GM19099 (cell line): Measurements from ENCODE around the gene ISOC2.

Source experiments
- POLR2A ChIP-seq: IDR thresholded peaks from 3 replicates; pipeline ENCODE4 v1.6.1; 2011; ENCODE audit warnings: low read depth; ENCODE audit not compliant: insufficient read length; ENCODE audit errors: extremely low read depth

The ISOC2 gene

DNA sequence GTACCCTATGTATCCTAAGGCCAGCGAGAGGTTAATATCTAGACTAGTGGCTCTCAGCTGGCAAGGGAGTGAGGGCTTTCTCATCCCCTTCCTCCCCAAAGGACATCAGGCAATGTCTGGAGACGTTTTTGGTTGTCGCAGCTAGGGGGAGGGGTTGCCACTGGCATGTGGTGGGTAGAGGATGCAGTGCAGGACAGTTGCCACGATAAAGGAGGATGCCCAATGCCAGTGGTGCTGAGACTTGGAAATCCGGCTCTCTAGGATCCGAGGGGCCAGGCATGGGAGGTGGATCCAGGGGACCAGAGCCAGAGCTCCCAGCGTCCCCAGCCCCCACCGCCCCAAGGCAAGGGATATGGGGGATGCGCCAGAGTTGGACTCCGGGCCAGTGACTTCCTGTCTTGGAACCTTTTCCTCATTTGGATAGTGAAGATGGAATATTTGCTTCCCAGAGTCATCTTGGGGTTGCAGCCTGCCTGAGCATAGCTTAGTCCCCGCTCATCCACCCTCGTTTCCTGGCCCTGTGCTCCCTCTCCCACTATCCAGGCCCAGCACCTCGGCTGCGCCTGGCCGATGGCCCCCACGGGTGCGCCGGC lies 31.7 kb upstream of the ISOC2 start:
- no peak for TF ChIP-seq POLR2A

DNA sequence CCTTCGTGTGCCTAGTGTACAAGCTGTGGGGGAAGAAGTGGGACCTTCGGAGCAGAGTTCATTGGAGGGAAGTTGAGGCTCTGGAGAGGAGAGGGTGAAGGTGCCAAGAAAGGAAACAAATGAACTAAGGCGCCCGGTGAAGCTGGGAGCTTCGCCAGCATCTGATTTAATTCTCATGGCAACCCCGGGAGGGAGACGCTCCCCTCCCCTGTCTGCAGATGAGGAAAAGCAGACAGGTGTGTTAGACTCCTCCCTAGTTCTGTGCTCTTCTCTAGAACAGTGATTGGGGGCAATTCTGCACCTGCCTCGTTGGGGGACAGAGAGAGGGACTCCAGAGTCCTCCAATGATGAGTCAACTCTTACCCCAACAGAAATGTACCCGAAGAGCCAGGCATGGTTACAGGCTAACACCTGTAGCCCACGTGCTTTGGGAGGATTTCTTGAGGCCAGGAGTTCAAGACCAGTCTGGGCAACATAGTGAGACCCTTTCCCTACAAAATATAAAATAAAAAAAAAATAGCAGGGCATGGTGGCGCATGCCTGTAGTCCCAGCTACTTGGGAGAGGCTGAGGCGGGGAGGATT lies 31.0 kb upstream of the ISOC2 start:
- no peak for TF ChIP-seq POLR2A

DNA sequence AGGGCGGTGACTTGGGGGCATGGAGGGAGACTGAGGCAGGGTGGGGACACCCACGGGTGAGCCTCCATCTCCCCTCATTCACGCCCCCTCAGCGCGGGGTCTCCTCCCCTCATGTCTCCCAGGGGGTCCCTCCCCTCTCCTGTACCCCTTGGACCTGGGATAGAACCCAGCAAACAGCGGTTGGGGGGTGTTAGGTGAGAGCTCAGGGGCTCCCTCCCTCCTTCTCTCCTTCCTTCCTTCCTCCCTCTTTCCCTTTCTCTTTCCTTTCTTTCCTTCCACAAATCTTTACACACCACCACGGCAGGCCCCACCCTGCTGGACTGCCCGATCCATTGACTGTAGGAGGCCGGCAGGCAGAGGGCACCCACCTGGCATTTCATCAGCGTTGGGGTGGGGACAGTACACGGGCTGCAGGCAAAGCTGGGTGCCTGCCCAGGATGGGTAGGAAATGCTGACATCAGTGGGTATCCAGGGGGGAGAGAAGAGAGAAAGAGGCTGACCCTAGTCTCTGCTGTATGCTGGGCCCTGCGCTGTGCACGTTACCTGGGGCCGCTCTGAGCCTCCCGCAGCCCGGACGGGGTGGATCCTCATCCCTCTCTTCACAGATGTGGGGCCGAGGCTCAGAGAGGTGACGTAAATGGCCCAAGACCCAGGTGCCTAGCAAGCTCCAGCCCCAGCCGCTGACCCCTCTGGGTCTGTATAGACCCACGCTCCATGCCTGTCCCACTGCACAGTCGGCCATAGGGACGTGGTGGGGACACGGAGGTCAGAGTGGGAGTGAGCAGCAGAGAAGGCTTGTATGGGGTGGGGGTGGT lies 30.3 kb upstream of the ISOC2 start:
- no peak for TF ChIP-seq POLR2A

DNA sequence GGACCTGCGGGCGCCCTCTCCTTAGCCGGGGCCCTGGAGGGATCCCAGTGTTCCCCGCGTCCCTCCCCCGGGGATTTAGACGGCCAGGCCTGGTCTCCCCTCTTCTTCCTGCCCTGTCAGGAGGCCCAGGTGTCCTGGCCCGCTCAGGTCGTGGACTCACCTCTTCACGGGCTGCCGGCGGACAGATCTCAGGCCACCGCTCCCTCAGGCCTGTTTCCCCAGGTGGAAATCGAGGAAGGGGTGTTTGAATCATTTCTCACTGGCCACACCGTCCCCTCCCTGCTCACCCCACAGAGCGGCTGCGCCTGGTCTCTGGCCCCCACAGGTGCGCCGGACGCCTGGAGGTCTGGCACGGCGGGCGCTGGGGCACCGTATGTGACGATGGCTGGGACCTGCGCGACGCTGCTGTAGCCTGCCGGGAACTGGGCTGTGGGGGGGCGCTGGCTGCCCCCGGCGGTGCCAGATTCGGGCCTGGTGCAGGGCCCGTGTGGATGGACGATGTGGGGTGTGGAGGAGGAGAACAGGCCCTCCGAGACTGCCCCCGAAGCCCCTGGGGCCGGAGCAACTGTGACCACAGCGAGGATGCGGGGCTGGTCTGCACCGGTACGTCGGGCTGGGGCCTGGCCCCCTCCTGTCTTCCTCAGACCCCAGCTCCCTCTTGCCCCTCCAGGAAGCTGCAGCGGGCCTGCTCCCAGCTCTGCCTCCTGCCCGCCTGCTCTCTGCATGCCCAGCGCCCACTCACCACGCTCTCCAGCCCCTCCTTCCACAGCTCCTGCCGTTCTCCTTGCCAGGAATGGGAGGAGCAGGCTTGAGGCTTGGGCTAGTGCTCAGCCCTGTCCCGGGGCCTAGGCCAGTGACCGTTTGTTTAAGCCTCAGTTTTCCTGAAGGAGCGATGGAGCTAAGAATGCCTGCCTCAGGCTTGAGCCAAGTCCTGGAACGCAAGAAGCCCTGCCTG lies 29.3 kb upstream of the ISOC2 start:
- no peak for TF ChIP-seq POLR2A

DNA sequence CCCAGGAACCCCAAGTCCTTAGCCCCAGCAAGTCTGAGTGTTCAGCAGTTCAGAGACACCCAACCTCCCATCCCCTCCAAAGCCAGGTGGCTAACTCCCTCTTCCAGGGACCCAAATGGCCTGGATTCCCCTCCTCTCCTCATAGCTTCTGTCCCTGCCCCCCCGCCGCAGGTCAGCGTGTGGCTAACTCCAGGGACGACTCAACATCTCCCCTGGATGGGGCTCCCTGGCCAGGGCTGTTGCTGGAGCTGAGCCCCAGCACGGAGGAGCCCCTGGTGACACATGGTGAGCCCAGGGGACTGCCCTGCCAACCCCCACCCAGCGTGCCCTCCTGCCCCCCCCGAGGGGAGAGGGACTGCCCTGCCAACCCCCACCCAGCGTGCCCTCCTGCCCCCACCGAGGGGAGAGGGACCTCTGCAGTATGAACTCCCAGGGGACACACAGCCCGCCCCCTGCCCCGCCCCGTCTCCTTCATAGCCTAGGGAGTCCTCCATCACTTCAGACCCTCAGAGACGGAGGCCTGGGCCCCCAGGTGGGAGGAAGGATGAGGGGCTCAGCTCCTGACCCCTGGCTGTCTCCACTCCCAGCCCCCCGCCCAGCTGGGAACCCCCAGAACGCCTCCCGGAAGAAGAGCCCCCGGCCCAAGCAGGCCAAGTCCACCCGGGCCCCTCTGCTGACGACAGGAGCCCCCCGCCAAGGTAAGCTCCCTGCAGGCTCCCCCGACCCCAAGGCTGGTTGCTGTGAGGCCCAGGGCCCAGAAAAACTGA lies 28.5 kb upstream of the ISOC2 start:
- TF ChIP-seq POLR2A: no peak

DNA sequence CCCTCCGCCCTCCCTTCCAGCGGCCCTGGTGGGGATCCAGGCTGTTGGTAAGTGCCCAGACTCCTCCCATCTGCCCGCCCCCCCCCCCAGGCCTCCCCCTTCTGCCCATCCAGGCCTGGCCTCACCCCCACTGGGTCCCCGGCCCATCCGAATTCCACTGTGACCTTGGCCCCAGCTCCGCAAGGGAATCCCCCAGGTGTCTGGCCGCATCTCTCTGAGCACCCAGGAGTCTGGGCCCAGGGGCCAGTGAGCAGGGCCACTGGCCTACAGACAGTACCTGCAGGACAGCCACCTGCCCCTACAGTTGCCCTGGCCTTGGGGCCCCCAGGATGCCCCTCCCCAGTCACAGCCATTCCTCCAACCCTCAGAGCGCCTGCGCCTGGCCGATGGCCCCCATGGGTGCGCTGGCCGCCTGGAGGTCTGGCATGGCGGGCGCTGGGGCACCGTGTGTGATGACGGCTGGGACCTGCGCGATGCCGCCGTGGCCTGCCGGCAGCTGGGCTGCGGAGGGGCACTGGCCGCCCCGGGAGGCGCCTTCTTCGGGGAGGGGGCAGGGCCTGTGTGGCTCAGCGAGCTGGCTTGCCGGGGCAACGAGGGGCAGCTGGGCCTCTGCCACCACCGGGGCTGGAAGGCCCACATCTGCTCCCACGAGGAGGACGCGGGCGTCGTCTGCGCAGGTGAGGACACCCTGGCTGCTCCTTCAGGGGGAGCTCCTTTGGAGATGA lies 27.7 kb upstream of the ISOC2 start:
- TF ChIP-seq POLR2A: no peak

DNA sequence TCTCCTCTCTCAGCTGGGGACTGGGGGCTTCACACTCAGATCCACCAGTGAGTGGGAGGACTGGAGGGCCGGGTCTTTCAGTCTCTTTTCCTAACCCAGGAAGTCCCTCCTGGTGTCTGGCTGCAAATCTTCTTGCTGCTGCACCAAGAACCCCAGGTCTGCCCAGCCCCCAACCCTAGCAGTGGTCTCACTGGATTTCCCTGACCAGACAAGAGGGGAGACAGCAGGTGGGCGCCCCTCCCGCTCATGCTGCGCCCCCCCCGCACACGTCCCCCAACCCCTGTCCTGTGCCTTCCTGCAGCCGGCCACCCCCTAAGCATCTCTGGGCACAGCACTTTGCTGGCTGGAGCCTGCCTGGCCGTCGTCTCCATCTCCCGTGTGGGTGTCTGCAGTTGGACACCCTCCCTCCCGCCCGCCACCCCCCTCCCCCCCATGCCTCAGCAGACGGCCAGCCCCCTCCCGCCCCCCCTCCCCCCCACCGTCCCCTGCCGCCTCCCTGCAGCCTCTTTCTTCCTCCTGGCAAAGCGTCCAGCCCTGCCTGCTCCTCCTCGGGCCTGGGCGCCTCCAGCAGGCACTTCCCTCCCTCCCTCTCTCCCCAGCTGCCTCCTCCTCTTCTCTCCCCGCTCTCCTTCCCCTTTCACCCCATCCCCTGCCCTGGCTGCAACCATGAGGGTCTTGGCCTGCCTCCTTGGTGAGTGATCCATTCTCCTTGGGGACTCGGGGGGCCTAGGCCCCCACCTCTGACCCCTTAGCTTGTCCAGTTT lies 26.7 kb upstream of the ISOC2 start, which contains the start of gene SSC5D:
Gene SSC5D, plus strand, starts transcription at position 513 of the 764 bp plus-strand sequence. Its CDS starts 154 bp downstream, at position 667.
- no peak for TF ChIP-seq POLR2A

DNA sequence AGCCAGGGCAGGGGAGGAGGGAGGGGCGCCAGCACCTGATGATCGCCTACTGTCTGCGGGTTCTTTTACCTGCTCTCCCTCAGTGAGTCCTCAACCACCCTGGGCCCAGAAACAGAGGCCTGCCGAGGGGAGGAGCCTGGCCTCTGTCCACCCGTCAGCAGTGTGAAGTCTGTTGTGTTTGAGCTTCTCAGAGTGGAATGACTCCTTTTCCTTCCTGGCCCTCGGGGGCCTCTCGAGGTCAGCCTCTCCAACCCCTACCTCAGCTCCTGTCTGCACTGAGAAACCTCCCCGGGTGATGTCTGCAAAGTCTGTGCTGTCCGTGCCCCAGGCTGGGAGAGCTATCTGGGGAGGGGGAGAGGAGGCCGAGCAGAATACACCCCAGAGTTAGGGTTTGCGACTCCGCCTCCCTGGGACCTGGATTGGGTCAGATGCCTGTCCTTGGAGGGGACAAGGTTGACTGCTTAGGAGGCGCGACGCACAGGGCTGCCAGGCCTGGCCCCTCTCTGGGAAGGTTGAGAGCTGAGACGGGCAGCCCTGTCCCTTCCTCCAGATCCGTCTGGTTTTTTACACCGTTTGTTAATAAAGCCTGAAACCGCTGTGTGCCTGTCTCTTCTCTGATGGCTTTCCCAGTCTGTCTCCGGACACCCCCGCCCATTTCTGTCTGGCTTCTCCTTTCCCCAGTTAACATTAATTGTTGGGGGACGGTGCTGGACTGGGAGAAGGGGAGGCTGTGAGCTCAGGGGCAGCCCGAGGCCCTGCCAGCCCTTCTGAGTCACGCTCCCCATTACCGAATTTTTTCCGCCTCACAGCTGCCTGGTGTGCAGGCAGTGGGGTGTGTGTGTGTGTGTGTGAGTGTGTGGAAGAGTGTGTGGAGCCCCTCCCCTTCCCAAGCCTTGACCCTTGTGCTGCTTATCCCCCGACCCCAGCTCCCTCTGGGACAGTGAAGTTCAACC lies 25.8 kb upstream of the ISOC2 start:
- TF ChIP-seq POLR2A: no peak

DNA sequence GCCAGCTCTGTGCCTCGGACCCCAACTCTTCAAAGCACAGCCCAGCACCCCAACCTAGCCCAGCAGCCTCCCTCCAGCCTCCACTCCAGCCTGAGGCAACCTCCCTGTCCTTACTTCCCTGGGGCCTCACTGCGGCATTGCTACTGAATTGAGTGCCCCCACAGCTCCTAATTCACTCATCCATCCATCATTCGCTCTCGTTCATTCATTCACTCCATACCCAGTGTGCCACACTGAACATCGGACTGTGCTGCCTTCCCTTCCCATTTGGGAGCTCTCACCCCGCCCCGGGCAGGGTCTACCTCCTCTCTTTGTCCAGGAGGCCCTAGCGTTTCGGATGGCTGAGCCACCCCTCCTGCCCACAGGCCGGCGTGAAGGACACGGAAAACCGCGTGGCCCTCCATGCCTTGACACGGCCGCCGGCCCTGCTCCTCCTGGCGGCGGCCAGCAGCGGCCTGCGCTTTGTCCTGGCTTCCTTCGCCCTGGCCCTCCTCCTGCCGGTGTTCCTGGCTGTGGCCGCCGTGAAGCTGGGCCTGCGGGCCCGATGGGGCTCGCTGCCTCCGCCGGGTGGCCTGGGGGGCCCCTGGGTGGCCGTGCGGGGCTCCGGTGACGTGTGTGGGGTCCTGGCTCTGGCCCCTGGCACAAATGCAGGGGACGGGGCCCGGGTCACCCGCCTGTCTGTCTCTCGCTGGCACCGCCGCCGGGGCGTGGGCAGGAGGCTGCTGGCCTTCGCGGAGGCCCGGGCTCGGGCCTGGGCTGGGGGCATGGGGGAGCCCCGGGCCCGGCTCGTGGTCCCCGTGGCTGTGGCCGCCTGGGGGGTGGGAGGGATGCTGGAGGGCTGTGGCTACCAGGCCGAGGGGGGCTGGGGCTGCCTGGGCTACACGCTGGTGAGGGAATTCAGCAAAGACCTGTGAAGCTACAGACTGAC lies 24.9 kb upstream of the ISOC2 start:
- TF ChIP-seq POLR2A: no peak

DNA sequence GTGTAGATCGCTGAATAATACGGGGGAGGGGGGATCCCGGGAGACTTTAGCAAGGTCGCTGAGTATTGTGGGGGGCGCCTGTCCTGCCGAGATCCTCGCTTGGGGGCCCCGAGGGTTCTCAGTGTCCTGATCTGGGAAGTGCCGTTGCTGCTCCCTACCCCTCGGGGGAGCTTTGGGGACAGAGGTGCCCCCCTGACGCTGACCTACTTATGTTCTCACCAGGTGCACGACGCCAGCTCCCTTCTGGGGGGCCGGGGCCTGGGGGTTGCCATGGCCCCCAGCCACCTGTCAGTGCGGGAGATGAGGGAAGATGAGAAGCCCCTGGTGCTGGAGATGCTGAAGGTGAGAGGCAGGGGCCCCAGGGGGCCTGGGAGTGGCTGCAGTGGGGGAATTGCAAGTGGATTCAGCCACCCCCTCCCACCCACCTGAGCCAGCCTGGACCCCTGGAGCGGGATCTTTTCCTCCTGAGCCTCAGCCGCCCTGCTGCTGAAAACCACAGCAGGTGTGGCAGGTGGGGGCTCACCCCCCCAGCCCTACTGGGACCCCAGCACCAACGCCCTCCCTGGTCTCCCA lies 24.1 kb upstream of the ISOC2 start:
- no peak for TF ChIP-seq POLR2A
